ENCODE data around the gene PPAN.

PPAN gene

DNA sequence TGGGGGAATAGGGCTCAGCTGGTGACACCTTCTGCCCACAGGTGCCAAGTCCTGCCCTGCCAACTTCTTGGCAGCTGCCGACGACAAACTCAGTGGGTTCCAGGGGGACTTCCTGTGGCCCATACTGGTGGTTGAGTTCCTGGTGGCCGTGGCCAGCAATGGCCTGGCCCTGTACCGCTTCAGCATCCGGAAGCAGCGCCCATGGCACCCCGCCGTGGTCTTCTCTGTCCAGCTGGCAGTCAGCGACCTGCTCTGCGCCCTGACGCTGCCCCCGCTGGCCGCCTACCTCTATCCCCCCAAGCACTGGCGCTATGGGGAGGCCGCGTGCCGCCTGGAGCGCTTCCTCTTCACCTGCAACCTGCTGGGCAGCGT is 7.4 kb downstream of the PPAN start:
- DNase-seq, result no peak
- H3K27ac Mint-ChIP-seq, result no peak overlapping the region

DNA sequence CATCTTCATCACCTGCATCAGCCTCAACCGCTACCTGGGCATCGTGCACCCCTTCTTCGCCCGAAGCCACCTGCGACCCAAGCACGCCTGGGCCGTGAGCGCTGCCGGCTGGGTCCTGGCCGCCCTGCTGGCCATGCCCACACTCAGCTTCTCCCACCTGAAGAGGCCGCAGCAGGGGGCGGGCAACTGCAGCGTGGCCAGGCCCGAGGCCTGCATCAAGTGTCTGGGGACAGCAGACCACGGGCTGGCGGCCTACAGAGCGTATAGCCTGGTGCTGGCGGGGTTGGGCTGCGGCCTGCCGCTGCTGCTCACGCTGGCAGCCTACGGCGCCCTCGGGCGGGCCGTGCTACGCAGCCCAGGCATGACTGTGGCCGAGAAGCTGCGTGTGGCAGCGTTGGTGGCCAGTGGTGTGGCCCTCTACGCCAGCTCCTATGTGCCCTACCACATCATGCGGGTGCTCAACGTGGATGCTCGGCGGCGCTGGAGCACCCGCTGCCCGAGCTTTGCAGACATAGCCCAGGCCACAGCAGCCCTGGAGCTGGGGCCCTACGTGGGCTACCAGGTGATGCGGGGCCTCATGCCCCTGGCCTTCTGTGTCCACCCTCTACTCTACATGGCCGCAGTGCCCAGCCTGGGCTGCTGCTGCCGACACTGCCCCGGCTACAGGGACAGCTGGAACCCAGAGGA is 7.9 kb downstream of the PPAN start:
- Mint-ChIP-seq H3K27ac (no peak overlapping the region), H3K4me3 (no peak overlapping the region), H3K27me3 (ENCODE audit: low read depth, poor library complexity) (no peaks in the 10 kb centered on the region), H3K4me1 (peaks cover 5% of the 10 kb centered on the region), H3K36me3 (ENCODE audit: low read depth) (peaks cover 17% of the 10 kb centered on the region), H3K9me3 (no peaks in the 10 kb centered on the region)
- TF ChIP-seq CTCF (IDR thresholded peaks at IDR 0.05), result no peak
- DNase-seq, result no peak

More for the DNA sequence above, 7.4 kb downstream of the PPAN start:
- Mint-ChIP-seq H3K9me3 (no peaks in the 10 kb centered on the region), H3K27me3 (ENCODE audit: low read depth, poor library complexity) (no peaks in the 10 kb centered on the region), H3K4me1 (peaks cover under 1% of the 10 kb centered on the region), H3K36me3 (ENCODE audit: low read depth) (peaks cover 21% of the 10 kb centered on the region), H3K4me3 (no peak overlapping the region)
- TF ChIP-seq CTCF (IDR thresholded peaks at IDR 0.05), result no peak

DNA sequence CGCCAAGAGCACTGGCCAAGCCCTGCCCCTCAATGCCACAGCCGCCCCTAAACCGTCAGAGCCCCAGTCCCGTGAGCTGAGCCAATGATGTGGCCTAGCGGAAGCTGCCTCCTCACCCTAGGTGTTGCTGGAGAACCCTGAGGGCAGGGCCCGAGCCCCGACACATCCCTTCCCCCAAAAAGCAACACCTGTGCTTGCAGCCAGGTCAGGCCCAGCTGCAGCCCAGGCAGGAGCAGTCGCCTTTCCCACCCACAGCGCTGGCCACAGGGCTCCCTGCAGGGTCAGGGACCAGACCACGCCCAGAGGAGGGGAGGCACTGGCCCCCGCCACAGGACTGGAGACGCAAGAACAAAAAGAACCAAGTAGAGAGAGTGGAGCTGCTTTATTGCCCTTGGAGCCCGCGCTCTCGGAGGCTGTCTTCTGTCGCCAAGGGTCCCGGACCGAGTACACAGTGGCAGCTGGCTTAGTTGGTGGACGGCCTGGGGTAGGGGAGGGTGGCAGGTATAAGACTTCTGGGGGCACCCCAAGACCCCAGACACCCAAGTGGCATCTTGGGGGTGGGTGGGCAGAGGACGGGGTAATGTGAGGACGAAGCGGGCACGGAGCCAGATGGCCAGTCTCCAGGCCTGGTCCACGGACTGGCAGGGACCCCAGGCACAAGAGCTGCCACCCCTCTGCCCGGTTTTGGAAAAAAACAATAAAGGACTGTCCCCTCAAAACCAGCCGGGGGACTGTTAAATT is 8.7 kb downstream of the PPAN start:
- Mint-ChIP-seq H3K27me3 (ENCODE audit: low read depth, poor library complexity) (peaks cover under 1% of the 10 kb centered on the region), H3K27ac (no peak overlapping the region), H3K4me1 (peaks cover 6% of the 10 kb centered on the region), H3K4me3 (no peak overlapping the region), H3K9me3 (no peaks in the 10 kb centered on the region), H3K36me3 (ENCODE audit: low read depth) (peaks cover 11% of the 10 kb centered on the region)
- no peak for DNase-seq
- TF ChIP-seq CTCF (IDR thresholded peaks at IDR 0.05), result no peak

GRCh38 chr19:10115392-10116084 is 9.4 kb downstream of the PPAN start:
- DNase-seq, result no peak
- Mint-ChIP-seq H3K27ac (no peak overlapping the region), H3K36me3 (ENCODE audit: low read depth) (peaks cover 9% of the 10 kb centered on the region), H3K27me3 (ENCODE audit: low read depth, poor library complexity) (peaks cover 3% of the 10 kb centered on the region), H3K4me1 (peaks cover 6% of the 10 kb centered on the region), H3K4me3 (no peak overlapping the region), H3K9me3 (no peaks in the 10 kb centered on the region)
- TF ChIP-seq CTCF (IDR thresholded peaks at IDR 0.05), result no peak

- Mint-ChIP-seq H3K27me3 (ENCODE audit: low read depth, poor library complexity) (peaks cover 3% of the 10 kb centered on the region), H3K27ac (peak overlapping the region; percentile 76), H3K4me3 (peak overlapping the region; percentile 20), H3K9me3 (no peaks in the 10 kb centered on the region), H3K4me1 (peaks cover 6% of the 10 kb centered on the region), H3K36me3 (ENCODE audit: low read depth) (peaks cover 6% of the 10 kb centered on the region)
- no peak for TF ChIP-seq CTCF (IDR thresholded peaks at IDR 0.05)
- DNase-seq, result no peak
These were observed 10.1 kb downstream of the PPAN start for GRCh38 chr19:10116085-10116865.
